Measurements from ENCODE around the gene PPP1R1A. TPM values are rescaled to one million over a fixed set of nuclear protein-coding genes. Genes with fewer than 3 reads are reported as not detected.

PPP1R1A gene
- total and polyA plus RNA-seq, 8 donors: 0.18 to 4.5 (median 3.2) TPM

- H3K36me3 ChIP-seq: peaks cover 0 to 90% of the 10 kb centered on the region in 2 donors
- H3K4me3 ChIP-seq: no peak overlapping the region
- no peak for TF ChIP-seq CTCF (IDR thresholded peaks at IDR 0.05)
- DNase-seq: no peak
- H3K4me1 ChIP-seq: no peaks in the 10 kb centered on the region
- no peaks in the 10 kb centered on the region for H3K9me3 ChIP-seq
- H3K27me3 ChIP-seq: peaks cover 0 to 3% of the 10 kb centered on the region in 2 donors
- intact Hi-C loops (cut with DNase I): no loop called here
- H3K27ac ChIP-seq: no peak overlapping the region
- ATAC-seq: no peak
These were observed 46.6 kb downstream of the PPP1R1A start for GRCh38 chr12:54541751-54542290.

GRCh38 chr12:54538136-54538700 lies 50.2 kb downstream of the PPP1R1A start:
- Histone ChIP-seq H3K9me3 (no peaks in the 10 kb centered on the region), H3K4me3 (no peak overlapping the region), H3K27me3 (no peaks in the 10 kb centered on the region), H3K27ac (no peak overlapping the region), H3K4me1 (no peaks in the 10 kb centered on the region), H3K36me3 (peaks cover 0 to 100% of the 10 kb centered on the region in 2 donors)
- no peak for DNase-seq
- TF ChIP-seq CTCF (IDR thresholded peaks at IDR 0.05): no peak
- intact Hi-C loops (cut with DNase I): no loop called here
- no peak for ATAC-seq

- ATAC-seq (no peak), DNase-seq (no peak)
- H3K9me3 ChIP-seq: no peaks in the 10 kb centered on the region
- H3K4me3 ChIP-seq: no peak overlapping the region
- intact Hi-C loops (cut with DNase I): no loop called here
- no peaks in the 10 kb centered on the region for H3K4me1 ChIP-seq
- H3K36me3 ChIP-seq: peaks cover 0 to 100% of the 10 kb centered on the region in 2 donors
- no peaks in the 10 kb centered on the region for H3K27me3 ChIP-seq
- no peak for TF ChIP-seq CTCF (IDR thresholded peaks at IDR 0.05)
- H3K27ac ChIP-seq: no peak overlapping the region
These were observed 53.0 kb downstream of the PPP1R1A start for GRCh38 chr12:54535474-54535873.

GRCh38 chr12:54529581-54529980 lies 58.9 kb downstream of the PPP1R1A start:
- intact Hi-C loops (cut with DNase I): no loop called here
- Histone ChIP-seq H3K4me3 (no peak overlapping the region), H3K27ac (no peak overlapping the region), H3K9me3 (no peaks in the 10 kb centered on the region), H3K4me1 (peaks cover 0 to 7% of the 10 kb centered on the region in 2 donors), H3K27me3 (no peaks in the 10 kb centered on the region), H3K36me3 (peaks cover 0 to 100% of the 10 kb centered on the region in 2 donors)
- no peak for TF ChIP-seq CTCF (IDR thresholded peaks at IDR 0.05)
- ATAC-seq (no peak), DNase-seq (no peak)

Other genes with a start within 250 kb of the PPP1R1A start
- gene GPR84, start 224.2 kb downstream of the PPP1R1A start, total RNA-seq: 10 to 100 TPM in 1 of 2 donors, under 1 TPM in 1; 0.99 to 10.3 TPM
- gene GPR84, start 224.2 kb downstream of the PPP1R1A start, polyA plus RNA-seq (ENCODE audit: insufficient read length in 6 of 6): under 1 TPM in 5 of 6 donors, not detected in 1; 0.23 to 0.73 (median 0.39) TPM
- 10 to 100 TPM; 18.1 to 19.0 TPM for gene ZNF385A, start 203.9 kb downstream of the PPP1R1A start, total RNA-seq
- gene ZNF385A, start 203.9 kb downstream of the PPP1R1A start, polyA plus RNA-seq (ENCODE audit: insufficient read length in 6 of 6): 10 to 100 TPM in 3 of 6 donors, 1 to 10 TPM in 3; 8.2 to 14.8 (median 9.8) TPM
- gene ITGA5, start 169.4 kb downstream of the PPP1R1A start, total RNA-seq: 100 to 1,000 TPM in 1 of 2 donors, 10 to 100 TPM in 1; 76.4 to 142 TPM
- 10 to 100 TPM; 56.1 to 75.4 (median 69.5) TPM for gene ITGA5, start 169.4 kb downstream of the PPP1R1A start, polyA plus RNA-seq (ENCODE audit: insufficient read length in 6 of 6)
- 1 to 10 TPM in 1 of 2 donors, under 1 TPM in 1; 0.47 to 1.4 TPM for gene GTSF1, start 115.1 kb downstream of the PPP1R1A start, total RNA-seq
- gene GTSF1, start 115.1 kb downstream of the PPP1R1A start, polyA plus RNA-seq (ENCODE audit: insufficient read length in 6 of 6): under 1 TPM in 4 of 6 donors, not detected in 2; 0.13 to 0.91 (median 0.34) TPM
- 10 to 100 TPM; 39.3 to 95.7 TPM for gene NCKAP1L, start 90.9 kb downstream of the PPP1R1A start, total RNA-seq
- gene NCKAP1L, start 90.9 kb downstream of the PPP1R1A start, polyA plus RNA-seq (ENCODE audit: insufficient read length in 6 of 6): 1 to 10 TPM; 5.1 to 8.4 (median 6.6) TPM
- 1 to 10 TPM; 2.1 to 8.1 TPM for gene PDE1B, start 39.1 kb downstream of the PPP1R1A start, total RNA-seq
- gene PDE1B, start 39.1 kb downstream of the PPP1R1A start, polyA plus RNA-seq (ENCODE audit: insufficient read length in 6 of 6): 1 to 10 TPM; 3.3 to 4.9 (median 4.6) TPM
- not detected for gene LACRT, start 46.2 kb upstream of the PPP1R1A start, total RNA-seq
- not detected for gene LACRT, start 46.2 kb upstream of the PPP1R1A start, polyA plus RNA-seq (ENCODE audit: insufficient read length in 6 of 6)
- gene DCD, start 59.7 kb upstream of the PPP1R1A start, total RNA-seq: not detected
- gene DCD, start 59.7 kb upstream of the PPP1R1A start, polyA plus RNA-seq (ENCODE audit: insufficient read length in 6 of 6): not detected